Measurements from ENCODE around the gene MGAT4B.

- no peak for TF ChIP-seq EP300 (IDR thresholded peaks at IDR 0.05; ENCODE audit: low read depth)
- TF ChIP-seq, protein P1, sequence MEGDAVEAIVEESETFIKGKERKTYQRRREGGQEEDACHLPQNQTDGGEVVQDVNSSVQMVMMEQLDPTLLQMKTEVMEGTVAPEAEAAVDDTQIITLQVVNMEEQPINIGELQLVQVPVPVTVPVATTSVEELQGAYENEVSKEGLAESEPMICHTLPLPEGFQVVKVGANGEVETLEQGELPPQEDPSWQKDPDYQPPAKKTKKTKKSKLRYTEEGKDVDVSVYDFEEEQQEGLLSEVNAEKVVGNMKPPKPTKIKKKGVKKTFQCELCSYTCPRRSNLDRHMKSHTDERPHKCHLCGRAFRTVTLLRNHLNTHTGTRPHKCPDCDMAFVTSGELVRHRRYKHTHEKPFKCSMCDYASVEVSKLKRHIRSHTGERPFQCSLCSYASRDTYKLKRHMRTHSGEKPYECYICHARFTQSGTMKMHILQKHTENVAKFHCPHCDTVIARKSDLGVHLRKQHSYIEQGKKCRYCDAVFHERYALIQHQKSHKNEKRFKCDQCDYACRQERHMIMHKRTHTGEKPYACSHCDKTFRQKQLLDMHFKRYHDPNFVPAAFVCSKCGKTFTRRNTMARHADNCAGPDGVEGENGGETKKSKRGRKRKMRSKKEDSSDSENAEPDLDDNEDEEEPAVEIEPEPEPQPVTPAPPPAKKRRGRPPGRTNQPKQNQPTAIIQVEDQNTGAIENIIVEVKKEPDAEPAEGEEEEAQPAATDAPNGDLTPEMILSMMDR (IDR thresholded peaks at IDR 0.05): no peak
- no peak for TF ChIP-seq POLR2AphosphoS5 (IDR thresholded peaks at IDR 0.05)
Observed at GRCh38 chr5:179774442-179774841, 32.2 kb downstream of the MGAT4B start.

Data from transverse colon (tissue), 4 donors.